NCI-H69 (cell line): ENCODE data around the gene IQCK.
"Not testable (repeated sequence)": the region's sequence is repeated elsewhere in the genome, so short reads cannot be mapped to it uniquely, and the experiment has no call there.

Source experiments
- DNase-seq: peaks from one replicate; lab custom pipeline; 2025; lab: John Stamatoyannopoulos, UW

Gene IQCK

DNA sequence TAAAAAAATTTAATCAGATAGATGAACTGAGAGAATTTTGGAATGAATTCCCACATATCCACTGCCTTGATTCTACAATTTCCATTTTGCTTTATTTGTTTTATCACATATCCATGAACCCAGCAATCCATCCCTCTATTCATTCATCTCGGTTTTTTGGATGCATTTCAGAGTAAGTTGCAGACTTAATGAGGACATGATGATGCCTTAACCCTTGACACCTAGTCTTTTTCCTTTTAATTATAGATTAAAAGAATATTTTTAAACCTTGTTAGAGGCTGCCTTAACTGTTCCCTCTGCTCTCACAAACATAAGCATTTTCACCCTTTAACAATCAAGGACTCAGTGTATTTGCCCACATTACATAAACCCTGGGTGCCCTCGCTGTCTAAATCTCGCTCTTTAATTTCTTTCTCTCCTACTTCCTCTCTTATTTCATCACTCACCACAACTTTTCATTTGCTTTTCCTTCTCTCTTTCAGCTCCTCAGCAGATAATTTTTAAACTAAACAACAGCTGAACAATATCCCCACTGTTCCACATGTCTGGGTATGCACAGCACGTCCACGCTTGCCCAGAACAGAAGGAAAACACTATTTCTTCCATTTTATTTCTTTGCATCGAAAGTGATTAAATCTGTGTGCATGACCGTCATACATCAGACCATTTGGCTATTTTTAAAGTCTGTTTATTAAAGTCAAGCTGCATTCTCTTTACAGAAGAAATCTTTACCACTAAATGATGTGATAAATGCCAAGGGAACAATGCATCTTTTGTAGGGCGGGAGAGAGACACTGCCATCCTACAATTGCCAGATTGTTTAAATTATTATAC lies 39.9 kb downstream of the IQCK start:
- DNase-seq = peak; percentile 69

DNA sequence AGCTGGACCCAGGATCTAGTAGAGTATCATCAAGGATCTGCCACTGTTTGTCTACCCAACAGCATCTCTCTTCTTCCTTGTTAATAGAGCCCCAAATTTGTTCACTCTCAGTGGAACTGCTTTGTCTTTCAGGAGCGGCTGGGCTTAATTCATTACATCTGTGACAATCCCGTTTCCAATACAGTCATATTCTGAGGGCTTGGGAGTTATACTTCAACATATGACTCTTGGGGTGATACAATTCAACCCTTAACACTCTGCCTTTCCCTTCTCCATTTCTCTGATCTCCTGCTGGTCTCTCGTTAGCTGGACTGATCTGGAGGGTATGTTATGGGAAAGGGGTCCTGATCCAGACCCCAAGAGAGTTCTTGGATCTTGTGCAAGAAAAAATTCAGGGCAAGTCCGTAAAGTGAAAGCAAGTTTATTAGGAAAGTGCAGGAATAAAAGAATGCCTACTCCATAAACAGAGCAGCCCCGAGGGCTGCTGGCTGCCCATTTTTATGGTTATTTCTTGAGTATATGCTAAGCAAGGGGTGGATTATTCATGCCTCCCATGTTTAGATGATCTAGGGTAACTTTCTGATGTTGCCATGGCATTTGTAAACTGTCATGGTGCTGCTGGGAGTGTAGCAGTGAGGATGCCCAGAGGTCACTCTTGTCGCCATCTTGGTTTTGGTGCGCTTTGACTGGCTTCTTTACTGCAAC lies 42.4 kb downstream of the IQCK start:
- DNase-seq = no peak

DNA sequence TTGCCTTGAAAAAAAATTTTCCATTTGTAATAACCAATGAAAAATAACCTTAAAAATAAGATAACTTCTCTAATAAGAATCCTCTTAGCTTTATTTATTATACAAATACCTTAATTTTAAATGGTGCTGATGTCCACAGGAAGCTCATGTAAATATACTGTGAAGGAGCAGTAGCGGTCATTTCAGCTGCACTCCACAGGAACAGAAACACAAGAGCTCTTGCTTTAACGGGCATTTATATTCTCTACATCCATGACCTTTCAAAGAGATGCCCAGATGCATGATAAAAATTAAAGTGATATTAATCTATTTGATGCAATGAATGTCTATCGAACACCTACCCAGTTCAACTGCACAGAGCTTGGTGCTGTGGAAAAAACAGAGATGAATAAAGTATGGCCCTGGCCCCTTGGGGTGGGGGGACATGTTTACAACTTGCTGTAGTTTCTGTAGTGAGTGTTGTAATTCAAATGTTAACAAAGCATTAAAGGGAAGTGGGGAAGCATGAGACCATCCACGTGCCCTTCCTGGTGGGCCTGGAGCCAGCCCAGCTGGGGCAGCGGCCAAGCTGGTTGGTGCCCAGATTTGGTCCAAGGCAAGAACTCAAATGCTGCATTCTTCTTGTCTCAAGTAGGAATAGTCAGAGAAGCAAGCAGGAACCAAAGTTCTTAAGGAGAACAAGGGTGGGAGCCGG lies 47.9 kb downstream of the IQCK start:
- no peak for DNase-seq

DNA sequence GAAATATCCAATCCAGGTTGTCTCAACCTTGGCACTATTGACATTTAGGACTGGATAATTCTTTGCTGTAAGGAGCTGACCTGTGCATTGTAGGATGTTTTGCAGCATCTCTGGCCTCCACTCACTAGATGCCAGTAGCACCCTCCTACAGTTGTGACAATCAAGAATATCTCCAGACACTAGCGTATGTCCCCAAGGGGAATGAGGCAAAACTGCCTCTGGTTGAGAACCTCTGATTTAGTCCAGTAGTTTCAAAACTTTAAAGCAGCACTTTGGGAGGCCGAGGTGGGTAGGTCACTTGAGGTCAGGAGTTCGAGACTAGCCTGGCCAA lies 48.4 kb downstream of the IQCK start:
- no peak for DNase-seq

DNA sequence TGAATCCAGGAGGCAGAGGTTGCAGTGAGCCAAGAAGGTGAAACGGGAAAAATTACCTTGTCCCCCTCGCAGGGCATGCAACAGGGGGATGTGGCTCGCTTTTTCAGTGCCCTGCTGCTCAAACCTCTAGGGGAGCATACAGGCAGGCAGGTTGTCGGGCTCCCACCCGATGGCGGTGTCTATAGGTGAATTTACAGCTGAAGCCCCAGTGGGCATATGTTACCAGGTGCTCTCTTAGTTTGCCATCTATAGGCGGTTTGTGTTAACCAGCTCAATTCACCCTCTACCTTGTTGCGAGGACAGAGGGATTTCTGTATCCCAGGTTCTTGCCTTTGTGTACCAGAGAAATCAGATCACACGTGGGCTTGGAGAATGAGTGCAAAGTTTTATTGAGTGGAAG lies 48.9 kb downstream of the IQCK start:
- no peak for DNase-seq

DNA sequence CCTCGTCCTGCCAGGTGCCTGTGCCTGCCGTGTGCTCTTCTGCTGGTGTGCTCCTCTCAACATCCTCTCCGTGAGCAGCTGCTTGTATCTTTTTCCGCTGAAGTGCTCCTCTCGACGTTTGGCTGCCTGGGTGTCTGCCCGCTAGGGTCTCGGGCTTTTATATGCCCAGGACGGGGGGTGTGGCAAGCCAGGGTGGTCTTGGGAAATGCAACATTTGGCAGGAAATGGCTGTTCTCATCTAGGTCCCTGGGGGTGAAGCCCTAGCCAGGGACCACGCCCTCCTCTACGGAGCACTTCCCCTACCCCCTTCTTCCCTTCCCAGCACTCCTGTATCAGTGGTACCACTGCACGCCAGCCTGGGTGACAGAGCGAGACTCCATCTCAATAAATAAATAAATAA lies 49.4 kb downstream of the IQCK start:
- no peak for DNase-seq

DNA sequence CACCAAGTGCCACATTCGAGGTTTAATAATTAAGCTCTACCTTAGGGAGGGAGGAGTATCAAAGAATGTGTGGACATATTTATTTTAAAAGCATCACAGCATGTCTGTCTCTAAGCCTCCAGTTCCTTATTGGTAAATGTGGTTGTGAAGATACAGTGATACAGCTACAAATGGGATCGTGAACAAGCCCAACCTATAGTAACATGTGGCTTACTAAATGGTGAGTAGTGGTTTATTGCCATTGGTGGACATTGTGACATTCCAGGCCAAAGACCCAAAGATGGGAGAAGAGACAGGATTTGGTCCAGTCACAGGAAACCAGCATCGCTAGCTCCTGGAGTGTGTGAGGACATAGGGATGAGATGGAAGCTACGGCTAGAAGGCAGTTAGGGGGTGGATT lies 51.2 kb downstream of the IQCK start:
- no peak for DNase-seq

DNA sequence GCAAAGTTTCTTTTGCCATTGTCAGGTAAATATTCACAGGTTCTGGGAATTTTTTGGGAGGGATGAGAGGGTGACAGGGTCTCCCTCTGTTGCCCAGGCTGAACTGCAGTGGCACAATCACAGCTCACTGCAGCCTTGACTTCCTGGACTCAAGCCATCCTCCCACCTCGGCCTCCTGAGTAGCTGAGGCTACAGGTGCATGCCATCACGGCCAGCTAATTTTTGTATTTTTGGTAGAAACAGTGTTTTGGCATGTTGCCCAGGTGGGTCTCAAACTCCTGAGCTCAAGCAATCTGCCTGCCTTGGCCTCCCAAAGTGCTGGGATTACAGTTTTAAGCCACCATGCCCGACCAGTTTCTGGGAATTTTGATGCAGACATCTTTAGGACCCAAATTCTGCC lies 53.0 kb downstream of the IQCK start:
- no peak for DNase-seq

DNA sequence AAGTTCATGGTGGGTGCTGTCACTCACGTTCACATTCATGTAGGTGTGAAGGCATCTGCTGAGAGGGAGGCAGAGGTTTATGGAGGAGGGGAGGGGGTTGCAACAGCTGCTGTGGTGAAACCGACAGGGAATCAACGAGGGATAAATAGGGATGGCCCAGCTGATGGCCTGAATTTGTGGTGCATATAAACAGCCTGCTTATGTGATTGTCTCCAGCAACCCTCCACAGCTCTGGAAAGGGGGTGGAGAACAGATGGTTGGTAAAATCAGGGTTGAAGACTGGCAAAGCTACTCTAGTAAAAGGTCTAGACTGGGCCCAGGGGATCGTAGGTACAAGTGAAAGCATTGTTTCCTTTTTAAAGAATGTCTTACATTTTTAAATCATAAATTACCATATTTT lies 53.7 kb downstream of the IQCK start:
- peak; percentile 56 for DNase-seq

DNA sequence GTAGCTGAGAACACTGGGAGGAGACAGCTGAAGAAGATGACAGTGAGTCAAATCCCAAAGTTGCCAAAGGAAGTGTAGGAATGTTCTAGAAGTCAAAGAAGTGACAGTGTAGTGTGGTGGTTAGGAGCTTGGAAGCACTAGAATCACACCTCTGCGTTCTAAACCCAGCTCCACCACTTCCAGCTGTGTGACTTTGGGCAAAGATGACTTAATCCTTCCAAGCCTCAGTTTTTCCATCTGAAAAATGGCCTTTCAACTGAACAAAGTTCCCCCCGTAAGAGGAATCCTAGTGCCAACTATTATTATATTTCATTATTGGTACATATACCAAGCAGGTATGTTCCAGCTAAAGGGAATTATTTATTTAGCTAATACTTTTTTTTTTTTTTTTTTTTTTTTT lies 56.0 kb downstream of the IQCK start:
- no peak for DNase-seq

DNA sequence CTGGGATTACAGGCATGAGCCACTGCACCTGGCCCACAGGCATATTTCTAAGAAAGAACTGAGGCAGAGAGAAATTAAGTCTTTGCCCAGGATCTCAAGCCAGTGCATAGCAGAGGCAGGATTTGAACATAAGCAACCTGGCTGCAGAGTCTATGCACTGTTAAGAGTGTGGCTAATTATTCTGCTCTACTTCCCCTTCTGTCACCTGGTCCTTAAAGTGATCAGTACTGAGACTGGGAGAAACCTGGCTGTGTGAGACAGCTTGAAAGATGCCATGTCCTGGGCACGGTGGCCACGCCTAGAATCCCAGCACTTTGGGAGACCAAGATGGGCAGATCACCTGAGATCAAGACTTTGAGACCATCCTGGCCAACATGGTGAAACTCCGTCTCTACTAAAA lies 58.1 kb downstream of the IQCK start:
- DNase-seq = no peak

DNA sequence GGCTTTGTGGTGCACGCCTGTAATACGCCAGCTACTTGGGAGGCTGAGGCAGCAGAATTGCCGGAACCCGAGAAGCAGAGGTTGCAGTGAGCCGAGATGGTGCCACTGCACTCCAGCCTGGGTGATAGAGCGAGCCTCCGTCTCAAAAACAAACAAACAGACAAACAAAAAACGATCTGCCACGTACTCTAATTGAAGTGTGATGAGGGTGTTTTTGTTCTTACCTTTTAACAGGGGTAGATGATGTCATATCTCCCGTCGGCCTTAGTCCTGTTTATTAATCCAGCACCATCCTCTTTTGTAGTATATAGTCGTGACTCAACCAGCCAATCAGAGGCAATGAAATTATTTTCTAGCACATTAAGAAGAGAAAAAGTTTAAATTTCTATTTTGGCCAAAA lies 58.5 kb downstream of the IQCK start:
- DNase-seq = peak; percentile 16

DNA sequence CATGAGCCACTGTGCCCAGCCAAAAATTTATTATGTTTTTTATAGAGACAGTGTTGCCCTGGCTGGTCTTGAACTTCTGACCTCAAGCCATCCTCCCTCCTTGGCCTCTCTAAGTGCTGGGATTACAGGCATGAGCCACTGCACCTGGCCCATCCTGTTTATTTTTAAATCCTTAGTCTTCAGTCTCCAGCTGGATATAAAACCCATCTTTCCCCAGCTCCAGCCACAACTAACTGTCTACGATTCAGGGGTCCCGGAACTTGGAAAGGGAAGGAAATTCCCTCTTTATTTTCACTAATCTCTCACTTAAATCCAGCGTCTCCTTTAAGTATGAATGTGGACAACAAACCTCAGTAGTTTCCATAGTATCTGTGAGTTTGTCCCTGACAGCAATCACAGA lies 62.2 kb downstream of the IQCK start:
- no peak for DNase-seq

DNA sequence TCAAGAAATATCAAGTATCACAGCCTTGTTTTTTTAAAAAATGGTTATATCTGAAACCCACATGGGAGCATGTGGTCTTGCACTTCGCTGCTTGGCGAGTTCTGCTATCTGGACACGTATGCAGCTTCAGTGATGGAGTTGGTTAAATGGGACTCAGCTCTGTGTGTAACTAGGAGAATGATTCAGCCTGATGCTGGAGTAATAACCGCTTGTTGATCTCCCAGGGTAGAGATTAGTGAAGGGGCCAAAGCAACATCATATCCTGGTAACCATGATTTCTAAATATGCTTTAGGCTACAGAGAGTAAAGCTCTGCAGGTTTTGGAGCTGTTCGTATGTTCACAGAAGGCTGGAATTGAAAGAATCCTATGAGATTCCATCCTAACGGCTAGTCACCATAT lies 63.2 kb downstream of the IQCK start:
- no peak for DNase-seq

DNA sequence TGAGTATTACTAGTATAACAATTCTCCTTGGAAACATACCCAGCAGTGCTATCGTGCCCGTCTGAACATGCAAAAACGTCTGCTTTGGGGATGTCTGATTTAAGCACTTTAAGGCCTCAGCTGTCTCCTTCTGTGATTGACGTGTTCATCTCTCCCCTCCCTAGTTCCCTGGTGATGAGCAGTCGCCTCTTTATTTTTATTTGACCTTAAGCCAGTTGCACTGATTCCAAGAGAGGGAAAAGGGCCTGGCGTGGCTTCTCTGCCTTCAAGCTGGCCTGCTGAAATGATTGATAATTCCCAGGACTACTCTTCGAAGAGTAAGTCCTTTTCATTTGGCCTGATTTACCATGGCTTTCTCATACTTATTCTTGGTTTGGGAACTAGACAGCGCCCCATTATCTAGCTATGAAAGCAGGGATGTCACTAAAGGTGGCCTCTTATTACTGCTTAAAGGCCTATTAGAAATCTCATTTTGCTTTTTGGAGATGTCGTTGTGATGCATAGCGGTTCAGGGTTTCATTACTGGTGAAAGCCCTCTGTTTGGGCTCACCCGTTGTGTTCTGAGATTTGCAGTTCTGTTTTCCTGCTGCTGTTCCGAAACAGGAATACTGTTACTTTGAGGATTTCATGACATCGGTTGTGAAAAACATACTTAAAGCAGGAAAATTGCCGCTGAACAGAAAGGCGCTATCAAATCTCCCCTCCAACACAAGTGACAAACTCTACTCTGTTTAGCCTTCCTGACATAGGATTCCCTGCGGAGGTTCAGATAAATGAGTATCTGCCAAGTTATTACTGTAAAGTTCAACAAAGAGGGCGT lies 65.5 kb downstream of the IQCK start:
- no peak for DNase-seq

DNA sequence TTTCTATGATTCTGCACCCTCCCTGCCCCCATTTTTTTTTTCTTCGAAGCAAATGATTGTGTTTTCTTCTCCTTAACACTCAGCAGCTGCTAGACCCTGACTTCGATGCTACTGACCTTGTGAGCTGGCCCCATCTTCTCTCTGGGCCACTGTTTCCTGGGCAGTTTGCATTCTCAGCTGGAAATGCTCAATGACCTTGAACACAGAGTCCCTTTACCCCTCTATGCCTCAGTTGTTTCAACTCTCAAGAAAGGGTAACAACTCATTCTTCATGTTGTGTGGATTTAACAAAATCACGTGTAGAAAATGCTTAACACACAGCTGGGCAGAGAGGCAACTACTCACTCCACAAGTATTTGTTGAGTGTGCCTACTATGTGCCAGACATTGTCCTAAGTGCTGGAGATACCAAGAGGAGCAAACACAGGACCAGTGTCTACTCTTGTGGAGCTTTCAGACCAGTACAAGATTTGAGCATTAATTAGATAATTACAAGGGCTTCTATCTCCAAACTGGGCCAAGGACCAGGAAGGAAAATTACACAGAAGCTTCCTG lies 66.2 kb downstream of the IQCK start:
- no peak for DNase-seq

DNA sequence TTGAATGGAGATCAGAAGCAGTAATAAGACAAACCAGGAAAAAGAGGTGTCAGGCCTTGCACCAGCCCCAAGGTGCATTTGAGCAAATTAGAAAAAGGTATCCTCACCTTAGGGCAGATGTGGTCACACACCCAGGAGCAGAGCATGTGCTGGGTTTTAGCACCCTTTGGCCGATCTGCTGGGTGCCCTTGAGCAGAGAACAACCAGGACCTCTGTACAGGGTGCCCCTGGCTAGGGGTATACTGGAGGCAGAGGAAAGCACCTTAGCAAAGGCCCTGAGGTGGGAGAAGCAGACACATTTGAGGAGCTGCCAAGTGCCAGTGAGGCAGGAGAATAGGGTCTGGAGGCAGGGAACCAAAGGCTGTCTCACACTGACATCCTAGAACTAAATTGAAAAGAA lies 67.0 kb downstream of the IQCK start:
- DNase-seq = no peak

DNA sequence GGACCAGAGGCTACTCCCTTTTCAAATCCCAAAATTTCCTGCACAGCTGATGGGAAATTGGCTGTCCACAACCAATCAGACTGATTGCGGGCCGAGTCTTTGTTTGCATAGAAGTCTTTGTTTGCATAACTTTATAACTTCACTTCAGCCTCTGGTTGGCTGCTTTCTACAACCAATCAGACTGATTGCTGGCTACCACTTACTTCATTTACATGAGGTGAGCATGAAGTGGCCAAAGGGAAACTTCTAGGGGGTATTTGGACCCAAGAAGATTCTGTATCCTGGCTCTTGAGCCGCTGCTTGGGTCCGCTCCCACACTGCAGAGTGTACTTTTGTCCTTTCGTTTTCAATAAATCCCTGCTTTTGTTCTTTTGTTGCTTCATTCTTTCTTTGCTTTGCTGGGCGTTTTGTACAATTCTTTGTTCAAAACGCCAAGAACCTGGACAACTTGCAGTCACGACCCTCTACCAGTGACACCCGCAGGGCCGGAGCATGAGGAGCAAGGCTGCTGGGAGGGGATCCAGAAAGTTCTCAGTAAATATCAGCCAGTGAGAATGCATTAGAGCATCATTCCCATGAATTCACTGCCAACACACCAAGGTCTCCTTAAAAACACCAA lies 67.5 kb downstream of the IQCK start:
- peak; percentile 14 for DNase-seq

DNA sequence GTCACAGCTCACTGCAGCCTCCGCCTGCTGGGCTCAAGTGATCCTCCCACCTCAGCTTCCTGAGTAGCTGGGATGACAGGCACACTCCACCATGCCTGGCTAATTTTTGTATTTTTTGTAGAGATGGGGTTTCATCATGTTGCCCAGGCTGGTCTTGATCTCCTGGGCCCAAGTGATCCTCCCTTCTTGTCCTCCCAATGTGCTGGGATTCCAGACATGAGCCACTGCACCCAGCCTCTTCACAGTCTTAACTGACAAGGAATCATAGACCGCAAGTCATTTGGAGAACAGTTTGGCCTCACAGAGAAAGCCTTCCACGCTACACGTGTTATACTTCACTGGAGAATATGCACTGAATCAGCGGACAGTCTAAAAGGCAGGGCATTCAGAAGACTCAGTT lies 83.3 kb downstream of the IQCK start:
- not testable (repeated sequence) for DNase-seq

DNA sequence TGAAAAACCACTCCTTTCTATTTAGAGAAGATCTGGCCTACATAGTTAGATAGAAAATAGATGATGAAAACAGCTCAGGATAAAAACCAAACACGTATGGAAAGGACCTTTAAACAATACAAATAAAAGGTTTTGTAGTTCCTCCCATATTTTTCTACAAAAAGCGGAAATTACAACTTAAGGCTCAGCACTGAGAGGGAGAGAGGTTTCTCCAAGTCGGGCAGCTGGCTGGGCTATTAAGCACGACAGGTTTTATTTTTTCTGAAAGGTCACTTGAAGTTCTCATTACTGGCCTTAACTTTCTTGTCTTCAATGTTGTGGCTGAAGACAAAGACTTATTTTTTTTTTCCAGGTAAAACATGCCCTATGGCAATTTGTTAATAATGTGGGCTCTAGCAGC lies 83.8 kb downstream of the IQCK start:
- not testable (repeated sequence) for DNase-seq

DNA sequence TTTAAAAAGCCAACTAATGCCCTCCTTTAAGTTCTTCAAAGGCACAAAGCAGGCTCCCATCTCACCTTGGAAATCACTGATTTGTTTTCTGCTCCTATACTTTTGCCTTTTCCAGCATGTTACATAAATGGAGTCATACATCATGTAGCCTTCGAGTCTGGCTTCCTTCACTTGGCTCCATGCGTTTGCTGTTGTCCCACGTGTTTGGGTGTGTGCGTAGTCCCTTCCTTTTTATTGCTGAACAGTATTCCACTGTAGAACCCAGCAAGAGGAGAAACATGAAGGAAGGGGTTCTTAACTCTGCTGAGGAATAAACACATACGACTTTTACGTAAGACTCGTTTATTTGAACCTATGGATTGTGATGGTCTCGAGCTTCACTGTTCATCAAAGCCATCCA lies 84.5 kb downstream of the IQCK start:
- peak; percentile 7 for DNase-seq
